Gastrocnemius medialis (tissue), 4 donors: ENCODE results near the gene LVRN. TPM values are rescaled to one million over a fixed set of nuclear protein-coding genes. Genes with fewer than 3 reads are reported as not detected.

Source experiments
- ATAC-seq, 2 donors: fragments of 150-250 bp; one replicate each; pipeline ENCODE4 v1.9.1; 2016
- DNase-seq, 2 donors: peaks; one replicate each; pipeline ENCODE4 v3.0.0-alpha.2; 2019
- H3K27ac ChIP-seq, 4 donors: fragments of 200-600 bp; sonication (generic); 1 replicate in 1 of 4; 2 replicates in 3 of 4; pipeline ENCODE4 v1.5.1; 2016 to 2018; ENCODE audit warnings: mild to moderate bottlenecking in 2 of 4, moderate library complexity in 1 of 4
- H3K27me3 ChIP-seq, 3 donors: fragments of 200-600 bp; sonication (generic) in 2 of 3; 1 replicate in 1 of 3; 2 replicates in 2 of 3; pipeline versions ENCODE4 v1.5.1 to v1.6.0; 2016 to 2019; ENCODE audit warnings: mild to moderate bottlenecking in 1 of 3, moderate library complexity in 1 of 3
- H3K36me3 ChIP-seq, 2 donors: fragments of 200-600 bp; sonication (generic) in 1 of 2; one replicate each; pipeline ENCODE4 v1.5.1; 2017 to 2018
- H3K4me1 ChIP-seq, 2 donors: fragments of 200-600 bp; sonication (generic) in 1 of 2; one replicate each; pipeline ENCODE4 v1.5.1; 2016 to 2017; ENCODE audit warnings: mild to moderate bottlenecking in 2 of 2
- H3K4me3 ChIP-seq, 4 donors: fragments of 200-600 bp; sonication (generic) in 3 of 4; 1 replicate in 1 of 4; 2 replicates in 3 of 4; pipeline ENCODE4 v1.5.1; 2016 to 2019; ENCODE audit warnings: mild to moderate bottlenecking in 2 of 4
- H3K9me3 ChIP-seq, 3 donors: fragments of 200-600 bp; sonication (generic) in 2 of 3; 1 replicate in 1 of 3; 2 replicates in 2 of 3; pipeline ENCODE4 v1.5.1; 2016 to 2019
- CTCF ChIP-seq, 5 experiments: fragments of 450-650 bp in 3 of 5; fragments of 200-600 bp in 2 of 5; sonication (generic) in 2 of 5; IDR thresholded peaks in 4 of 5; conservative IDR thresholded peaks in 1 of 5; 1 replicate in 4 of 5; 2 replicates in 1 of 5; pipeline ENCODE4 v1.5.1; 2016 to 2019; ENCODE audit warnings: antibody characterized with exemption in 5 of 5, mild to moderate bottlenecking in 3 of 5, moderate library complexity in 3 of 5
- POLR2A ChIP-seq, 2 donors: fragments of 450-650 bp; IDR thresholded peaks; one replicate each; pipeline ENCODE4 v1.6.1; 2017; ENCODE audit warnings: antibody characterized with exemption in 2 of 2, mild to moderate bottlenecking in 2 of 2, moderate library complexity in 2 of 2
- in situ Hi-C, 4 donors: fragments of 200-750 bp; cut with MboI; loops; one replicate each; pipeline versions ENCODE4 v1.15.0 to v1.8.0; 2017; ENCODE audit warnings: low sequenced_read_pairs in 4 of 4
- intact Hi-C: fragments of 100-400 bp; cut with DNase I; formaldehyde crosslinking; loops from one replicate; pipeline ENCODE4 v1.15.1; 2023; ENCODE audit warnings: low total_unique reads
- total RNA-seq, 4 donors: library from RNA; depleted of rRNA; stranded (reverse); fragments of >200 nt; gene quantifications; one replicate each; pipeline versions ENCODE4 v1.1.0 to v1.2.3, GENCODE V29; 2016

LVRN gene
- total RNA-seq, 4 donors from 2014 or later, result 0.63 to 2.2 (median 0.78) TPM

DNA sequence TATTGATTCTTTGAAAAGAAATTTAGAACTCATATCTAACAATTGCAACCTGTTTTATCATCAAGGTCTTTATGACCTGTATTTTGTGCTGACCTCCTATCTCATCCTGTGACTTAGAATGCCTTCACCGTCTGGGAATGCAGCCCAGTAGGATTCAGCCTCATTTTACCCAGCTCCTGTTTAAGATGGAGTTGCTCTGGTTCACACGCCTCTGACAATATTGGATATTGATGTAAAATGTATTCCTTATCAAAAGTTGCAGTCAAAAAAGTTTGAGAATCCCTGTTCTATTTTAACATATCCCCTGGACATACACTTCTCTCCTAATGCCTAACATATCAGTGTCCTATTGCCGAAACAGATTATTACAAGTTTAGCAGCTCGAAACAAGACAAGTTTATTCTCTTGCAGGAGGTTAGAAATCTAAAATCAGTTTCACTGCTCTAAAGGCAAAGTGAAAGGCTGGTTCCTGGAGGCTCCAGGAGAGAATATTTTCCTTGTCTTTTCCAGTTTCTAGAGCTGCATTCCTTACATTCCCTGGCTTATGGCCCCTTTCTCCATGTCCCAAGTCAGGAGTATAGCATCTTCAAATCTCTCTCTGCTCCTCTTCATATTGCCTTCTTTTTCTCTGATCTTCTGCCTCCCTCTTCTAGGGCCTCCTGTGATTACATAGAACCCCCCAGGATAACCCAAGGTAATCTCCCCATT lies 31.5 kb upstream of the LVRN start:
- H3K36me3 ChIP-seq, result no peaks in the 10 kb centered on the region
- no peak for DNase-seq
- no peak for TF ChIP-seq CTCF (IDR thresholded peaks at IDR 0.05 in 4 of 5, conservative IDR thresholded peaks at IDR 0.05 in 1 of 5)
- TF ChIP-seq POLR2A (IDR thresholded peaks at IDR 0.05), result no peak
- no peak for ATAC-seq
- no peaks in the 10 kb centered on the region for H3K4me1 ChIP-seq
- H3K27ac ChIP-seq, result no peak overlapping the region
- no peaks in the 10 kb centered on the region for H3K27me3 ChIP-seq
- no peak overlapping the region for H3K4me3 ChIP-seq
- H3K9me3 ChIP-seq, result no peaks in the 10 kb centered on the region
- intact Hi-C loops (no loop called here), in situ Hi-C loops (no loop called here)

GRCh38 chr5:115932991-115933390 lies 29.3 kb upstream of the LVRN start:
- TF ChIP-seq CTCF (IDR thresholded peaks at IDR 0.05 in 4 of 5, conservative IDR thresholded peaks at IDR 0.05 in 1 of 5), result no peak
- TF ChIP-seq POLR2A (IDR thresholded peaks at IDR 0.05), result no peak
- H3K9me3 ChIP-seq, result no peaks in the 10 kb centered on the region
- no peak for DNase-seq
- intact Hi-C loops (no loop called here), in situ Hi-C loops (no loop called here)
- H3K27ac ChIP-seq, result no peak overlapping the region
- H3K4me1 ChIP-seq, result no peaks in the 10 kb centered on the region
- H3K27me3 ChIP-seq, result no peaks in the 10 kb centered on the region
- no peak for ATAC-seq
- no peak overlapping the region for H3K4me3 ChIP-seq
- H3K36me3 ChIP-seq, result no peaks in the 10 kb centered on the region

DNA sequence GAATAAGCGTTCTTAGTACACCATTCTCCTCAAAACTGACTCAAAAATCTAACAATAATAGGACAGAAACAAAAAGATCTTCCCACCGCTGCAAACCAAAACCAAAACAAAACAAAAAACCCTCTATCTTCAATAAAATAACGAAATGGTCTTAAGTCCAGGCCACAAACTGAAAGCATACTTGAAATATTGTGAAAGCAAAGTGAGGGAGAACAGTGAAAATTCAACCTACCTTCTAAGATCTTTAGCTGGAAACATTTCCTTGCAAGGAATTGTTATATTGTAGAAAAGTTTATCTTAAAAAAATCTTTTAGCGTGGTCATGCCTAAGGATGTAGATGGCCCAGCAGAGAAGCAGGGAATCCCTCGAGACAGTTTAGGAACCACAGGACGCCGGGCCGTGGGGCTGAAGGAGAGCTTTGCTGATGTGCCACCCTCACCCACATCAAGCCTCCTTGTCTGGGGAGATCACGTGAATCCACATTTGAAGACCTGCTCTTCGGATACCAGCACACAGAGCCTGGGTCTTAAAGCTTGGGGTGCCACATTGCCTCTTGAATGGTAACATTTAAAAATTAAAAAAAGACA lies 27.8 kb upstream of the LVRN start:
- no peaks in the 10 kb centered on the region for H3K4me1 ChIP-seq
- H3K36me3 ChIP-seq, result no peaks in the 10 kb centered on the region
- H3K9me3 ChIP-seq, result no peaks in the 10 kb centered on the region
- in situ Hi-C loops (no loop called here), intact Hi-C loops (no loop called here)
- H3K4me3 ChIP-seq, result no peak overlapping the region
- H3K27me3 ChIP-seq, result no peaks in the 10 kb centered on the region
- DNase-seq, result no peak
- TF ChIP-seq POLR2A (IDR thresholded peaks at IDR 0.05), result no peak
- TF ChIP-seq CTCF (IDR thresholded peaks at IDR 0.05 in 4 of 5, conservative IDR thresholded peaks at IDR 0.05 in 1 of 5), result no peak
- ATAC-seq, result no peak
- no peak overlapping the region for H3K27ac ChIP-seq

GRCh38 chr5:115936031-115936430 lies 26.2 kb upstream of the LVRN start:
- intact Hi-C loops, result no loop called here
- TF ChIP-seq CTCF (IDR thresholded peaks at IDR 0.05 in 4 of 5, conservative IDR thresholded peaks at IDR 0.05 in 1 of 5) (no peak), POLR2A (IDR thresholded peaks at IDR 0.05) (no peak)
- no peak overlapping the region for H3K4me3 ChIP-seq

More at GRCh38 chr5:115936031-115936430, 26.2 kb upstream of the LVRN start:
- Histone ChIP-seq H3K4me1 (no peaks in the 10 kb centered on the region), H3K27me3 (no peaks in the 10 kb centered on the region), H3K36me3 (no peaks in the 10 kb centered on the region), H3K9me3 (no peaks in the 10 kb centered on the region), H3K27ac (no peak overlapping the region)
- in situ Hi-C loops, result no loop called here
- ATAC-seq (no peak), DNase-seq (no peak)
